ENCODE measurements around the gene KBTBD4.

KBTBD4 gene

GRCh38 chr11:47551086-47551485, 27.7 kb downstream of the KBTBD4 start:
- TF ChIP-seq CTCF (IDR thresholded peaks at IDR 0.05), result peak; percentile 35; the same call in 1 of the 2 replicates

GRCh38 chr11:47550288-47551047, 28.3 kb downstream of the KBTBD4 start:
- no peak for TF ChIP-seq CTCF (IDR thresholded peaks at IDR 0.05)

- TF ChIP-seq CTCF (IDR thresholded peaks at IDR 0.05), result no peak
These were observed 33.5 kb downstream of the KBTBD4 start for GRCh38 chr11:47545298-47545697.

- TF ChIP-seq CTCF (IDR thresholded peaks at IDR 0.05), result no peak
These were observed 37.7 kb downstream of the KBTBD4 start for GRCh38 chr11:47541070-47541469.

GRCh38 chr11:47539681-47540039, 39.1 kb downstream of the KBTBD4 start:
- no peak for TF ChIP-seq CTCF (IDR thresholded peaks at IDR 0.05)

GRCh38 chr11:47538741-47539565, 39.8 kb downstream of the KBTBD4 start:
- TF ChIP-seq CTCF (IDR thresholded peaks at IDR 0.05), result no peak

GRCh38 chr11:47536915-47537314, 41.9 kb downstream of the KBTBD4 start:
- no peak for TF ChIP-seq CTCF (IDR thresholded peaks at IDR 0.05)

Data from LNCAP (cell line).